ENCODE measurements around the gene MRPL11.

GRCh38 chr11:66409226-66409625, 29.4 kb downstream of the MRPL11 start:
- TF ChIP-seq CTCF (IDR thresholded peaks at IDR 0.05), result no peak
- TF ChIP-seq POLR2A (IDR thresholded peaks at IDR 0.05), result no peak

Measured in Peyer's patch (tissue), 4 donors.